ENCODE results near the gene TTC7B.

The TTC7B gene

GRCh38 chr14:90509403-90509802 lies 306.8 kb downstream of the TTC7B start:
- no peak overlapping the region for H2AFZ ChIP-seq (ENCODE audit: low read depth, low read length)
- H3K4me1 ChIP-seq (ENCODE audit: insufficient read depth, low read length) = peaks cover 28% of the 10 kb centered on the region
- H3K4me3 ChIP-seq (ENCODE audit: low read length) = no peak overlapping the region
- no peaks in the 10 kb centered on the region for H3K9me3 ChIP-seq (ENCODE audit: low read length)
- H3K27me3 ChIP-seq (ENCODE audit: insufficient read depth, low read length) = no peaks in the 10 kb centered on the region
- H3K36me3 ChIP-seq (ENCODE audit: insufficient read depth, low read length) = no peaks in the 10 kb centered on the region

- no peak overlapping the region for H3K4me3 ChIP-seq (ENCODE audit: low read length)
- peaks cover 25% of the 10 kb centered on the region for H3K4me1 ChIP-seq (ENCODE audit: insufficient read depth, low read length)
- no peak overlapping the region for H2AFZ ChIP-seq (ENCODE audit: low read depth, low read length)
- no peaks in the 10 kb centered on the region for H3K9me3 ChIP-seq (ENCODE audit: low read length)
- H3K27me3 ChIP-seq (ENCODE audit: insufficient read depth, low read length) = no peaks in the 10 kb centered on the region
- H3K36me3 ChIP-seq (ENCODE audit: insufficient read depth, low read length) = no peaks in the 10 kb centered on the region
These were observed 307.5 kb downstream of the TTC7B start for GRCh38 chr14:90508536-90509254.

- Histone ChIP-seq H3K36me3 (ENCODE audit: insufficient read depth, low read length) (no peaks in the 10 kb centered on the region), H2AFZ (ENCODE audit: low read depth, low read length) (no peak overlapping the region), H3K27me3 (ENCODE audit: insufficient read depth, low read length) (no peaks in the 10 kb centered on the region), H3K4me3 (ENCODE audit: low read length) (no peak overlapping the region), H3K4me1 (ENCODE audit: insufficient read depth, low read length) (peaks cover 18% of the 10 kb centered on the region), H3K9me3 (ENCODE audit: low read length) (no peaks in the 10 kb centered on the region)
These were observed 308.2 kb downstream of the TTC7B start for GRCh38 chr14:90508036-90508435.

DNA sequence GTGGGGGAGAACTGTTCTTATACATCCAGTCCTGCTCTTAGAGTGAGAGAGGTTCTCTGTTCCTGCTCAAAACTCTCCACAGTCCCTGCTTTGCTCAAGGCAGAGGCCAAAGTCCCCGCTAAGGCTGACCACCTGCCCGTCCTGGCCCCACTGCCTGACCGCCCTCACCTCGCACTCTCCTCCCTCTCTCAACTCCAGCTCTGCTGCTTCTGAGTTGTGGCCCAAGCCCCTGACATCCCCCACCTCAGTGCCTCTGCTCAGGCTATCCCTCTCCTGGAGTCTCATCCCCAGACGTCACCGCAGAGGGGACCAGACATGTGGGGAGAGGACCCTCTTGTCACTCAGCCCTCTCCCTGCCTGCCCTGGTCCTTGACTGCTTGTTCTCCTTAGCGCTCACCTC lies 308.8 kb downstream of the TTC7B start:
- no peaks in the 10 kb centered on the region for H3K27me3 ChIP-seq (ENCODE audit: insufficient read depth, low read length)
- H3K36me3 ChIP-seq (ENCODE audit: insufficient read depth, low read length) = no peaks in the 10 kb centered on the region

GRCh38 chr14:90506748-90507147 lies 309.5 kb downstream of the TTC7B start:
- Histone ChIP-seq H3K4me3 (ENCODE audit: low read length) (no peak overlapping the region), H2AFZ (ENCODE audit: low read depth, low read length) (no peak overlapping the region), H3K27me3 (ENCODE audit: insufficient read depth, low read length) (no peaks in the 10 kb centered on the region), H3K4me1 (ENCODE audit: insufficient read depth, low read length) (peaks cover 6% of the 10 kb centered on the region), H3K9me3 (ENCODE audit: low read length) (no peaks in the 10 kb centered on the region), H3K36me3 (ENCODE audit: insufficient read depth, low read length) (no peaks in the 10 kb centered on the region)

More for the DNA sequence above, 308.8 kb downstream of the TTC7B start:
- Histone ChIP-seq H3K4me1 (ENCODE audit: insufficient read depth, low read length) (peaks cover 12% of the 10 kb centered on the region), H2AFZ (ENCODE audit: low read depth, low read length) (no peak overlapping the region), H3K4me3 (ENCODE audit: low read length) (no peak overlapping the region), H3K9me3 (ENCODE audit: low read length) (no peaks in the 10 kb centered on the region)

DNA sequence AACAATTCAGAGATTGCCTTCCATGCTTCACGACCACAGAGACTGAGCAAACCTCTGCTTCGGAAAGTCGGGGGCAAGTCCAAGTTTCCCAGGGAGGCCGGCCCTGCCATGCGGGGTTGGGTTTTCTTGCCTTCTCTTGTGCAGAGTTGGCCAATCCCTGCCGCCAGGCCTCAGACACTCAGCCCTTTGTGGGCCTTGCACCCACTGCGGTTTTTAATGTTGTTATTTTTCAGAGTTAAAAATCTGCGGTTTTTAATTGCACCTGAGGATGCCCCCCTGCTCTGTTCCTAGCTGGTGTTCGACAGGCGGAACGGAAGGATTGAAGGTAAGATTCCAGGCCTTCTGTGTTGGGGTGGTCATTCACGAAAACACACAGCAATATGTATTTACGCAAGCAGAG lies 310.7 kb downstream of the TTC7B start:
- no peak overlapping the region for H2AFZ ChIP-seq (ENCODE audit: low read depth, low read length)
- no peaks in the 10 kb centered on the region for H3K36me3 ChIP-seq (ENCODE audit: insufficient read depth, low read length)
- no peak overlapping the region for H3K4me3 ChIP-seq (ENCODE audit: low read length)
- no peaks in the 10 kb centered on the region for H3K4me1 ChIP-seq (ENCODE audit: insufficient read depth, low read length)
- H3K9me3 ChIP-seq (ENCODE audit: low read length) = no peaks in the 10 kb centered on the region
- H3K27me3 ChIP-seq (ENCODE audit: insufficient read depth, low read length) = no peaks in the 10 kb centered on the region

DNA sequence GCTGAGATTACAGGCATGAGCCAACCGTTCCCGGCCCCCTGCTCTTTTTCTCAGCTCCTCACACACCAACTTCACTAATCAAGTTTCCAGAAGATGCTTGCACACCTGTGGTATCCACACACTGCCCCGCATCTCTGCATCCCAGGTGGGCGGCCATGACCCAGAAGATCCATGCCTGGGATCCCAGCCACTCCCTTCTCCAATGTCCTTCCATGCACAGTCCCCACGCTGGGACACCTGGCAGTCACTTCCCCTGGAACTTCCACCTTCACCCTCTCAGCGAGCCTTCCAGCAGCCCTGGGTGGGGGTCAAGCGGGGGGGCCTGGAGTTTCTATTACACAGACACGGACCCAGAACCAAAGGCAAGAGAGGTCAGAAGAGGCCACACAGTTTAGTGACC lies 311.6 kb downstream of the TTC7B start:
- no peaks in the 10 kb centered on the region for H3K36me3 ChIP-seq (ENCODE audit: insufficient read depth, low read length)
- no peak overlapping the region for H3K4me3 ChIP-seq (ENCODE audit: low read length)
- H2AFZ ChIP-seq (ENCODE audit: low read depth, low read length) = no peak overlapping the region
- H3K27me3 ChIP-seq (ENCODE audit: insufficient read depth, low read length) = no peaks in the 10 kb centered on the region
- H3K4me1 ChIP-seq (ENCODE audit: insufficient read depth, low read length) = no peaks in the 10 kb centered on the region
- H3K9me3 ChIP-seq (ENCODE audit: low read length) = no peaks in the 10 kb centered on the region

DNA sequence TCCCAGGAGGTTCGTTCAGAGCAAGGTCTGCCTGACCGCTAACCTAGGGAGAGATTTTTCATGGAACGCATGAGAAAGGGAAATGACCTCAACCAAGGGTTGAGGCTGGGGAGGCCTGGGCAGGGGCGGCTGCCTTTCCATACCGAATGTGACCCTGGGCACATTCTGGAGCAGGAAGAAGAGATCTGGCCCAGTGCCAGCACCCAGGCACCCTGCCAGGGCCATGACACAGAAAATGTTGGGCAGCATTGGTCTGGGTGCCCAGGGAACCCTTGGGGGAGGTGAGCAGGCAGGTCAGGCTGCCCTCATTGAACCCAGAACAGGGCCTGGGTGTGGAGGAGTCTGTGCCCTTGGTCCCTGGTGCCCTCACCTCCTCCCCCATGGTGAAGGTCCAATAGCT lies 312.6 kb downstream of the TTC7B start:
- Histone ChIP-seq H3K27me3 (ENCODE audit: insufficient read depth, low read length) (no peaks in the 10 kb centered on the region), H3K4me3 (ENCODE audit: low read length) (no peak overlapping the region), H3K4me1 (ENCODE audit: insufficient read depth, low read length) (no peaks in the 10 kb centered on the region), H2AFZ (ENCODE audit: low read depth, low read length) (no peak overlapping the region), H3K36me3 (ENCODE audit: insufficient read depth, low read length) (no peaks in the 10 kb centered on the region), H3K9me3 (ENCODE audit: low read length) (no peaks in the 10 kb centered on the region)

- Histone ChIP-seq H2AFZ (ENCODE audit: low read depth, low read length) (no peak overlapping the region), H3K4me1 (ENCODE audit: insufficient read depth, low read length) (no peaks in the 10 kb centered on the region), H3K4me3 (ENCODE audit: low read length) (no peak overlapping the region), H3K27me3 (ENCODE audit: insufficient read depth, low read length) (no peaks in the 10 kb centered on the region), H3K36me3 (ENCODE audit: insufficient read depth, low read length) (no peaks in the 10 kb centered on the region), H3K9me3 (ENCODE audit: low read length) (no peaks in the 10 kb centered on the region)
These were observed 313.5 kb downstream of the TTC7B start for GRCh38 chr14:90502760-90503159.

- no peak overlapping the region for H2AFZ ChIP-seq (ENCODE audit: low read depth, low read length)
- H3K9me3 ChIP-seq (ENCODE audit: low read length) = no peaks in the 10 kb centered on the region
- no peaks in the 10 kb centered on the region for H3K36me3 ChIP-seq (ENCODE audit: insufficient read depth, low read length)
- no peaks in the 10 kb centered on the region for H3K4me1 ChIP-seq (ENCODE audit: insufficient read depth, low read length)
- no peak overlapping the region for H3K4me3 ChIP-seq (ENCODE audit: low read length)
- no peaks in the 10 kb centered on the region for H3K27me3 ChIP-seq (ENCODE audit: insufficient read depth, low read length)
These were observed 315.4 kb downstream of the TTC7B start for GRCh38 chr14:90500665-90501370.

DNA sequence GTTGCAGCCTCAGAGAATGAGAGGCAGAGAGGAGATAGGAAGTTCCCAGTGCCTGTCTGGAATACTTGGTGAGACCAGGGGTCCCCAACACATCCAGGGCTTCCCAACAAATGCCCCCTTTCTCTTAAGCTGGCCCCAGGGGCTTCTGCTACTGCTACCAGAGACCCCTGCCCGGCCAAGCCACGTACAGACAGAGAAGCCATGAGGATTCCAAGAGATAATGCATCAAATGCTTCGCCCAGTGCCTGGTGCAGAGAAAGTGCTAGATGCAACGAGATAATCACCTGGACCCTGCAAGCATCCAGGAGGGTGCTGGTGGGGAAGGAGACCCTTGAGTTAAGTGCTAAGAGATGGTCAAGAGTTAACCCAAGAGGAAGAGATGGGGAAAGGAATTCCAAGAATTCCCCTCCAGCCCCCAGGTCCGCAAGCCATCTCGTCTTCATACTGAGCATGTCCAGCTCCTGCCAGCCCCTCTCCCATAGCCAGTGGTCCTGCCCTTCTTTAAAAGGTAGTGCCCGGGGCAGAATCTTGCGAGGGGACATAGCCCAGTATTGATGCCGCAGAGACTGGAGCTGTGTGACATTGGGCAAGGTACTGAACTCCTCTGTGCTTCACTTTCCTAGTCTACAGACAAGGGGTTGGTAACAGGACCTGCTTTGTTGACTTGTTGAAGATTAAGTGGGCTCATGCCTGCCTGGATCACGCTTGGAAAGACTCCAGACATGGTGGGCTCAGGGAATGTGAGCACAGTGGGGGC lies 316.1 kb downstream of the TTC7B start:
- H3K27me3 ChIP-seq (ENCODE audit: insufficient read depth, low read length) = no peaks in the 10 kb centered on the region
- no peaks in the 10 kb centered on the region for H3K4me1 ChIP-seq (ENCODE audit: insufficient read depth, low read length)
- H2AFZ ChIP-seq (ENCODE audit: low read depth, low read length) = no peak overlapping the region
- H3K9me3 ChIP-seq (ENCODE audit: low read length) = no peaks in the 10 kb centered on the region
- no peaks in the 10 kb centered on the region for H3K36me3 ChIP-seq (ENCODE audit: insufficient read depth, low read length)
- no peak overlapping the region for H3K4me3 ChIP-seq (ENCODE audit: low read length)

GRCh38 chr14:90499121-90499520 lies 317.1 kb downstream of the TTC7B start:
- H2AFZ ChIP-seq (ENCODE audit: low read depth, low read length) = no peak overlapping the region
- H3K27me3 ChIP-seq (ENCODE audit: insufficient read depth, low read length) = no peaks in the 10 kb centered on the region
- H3K4me1 ChIP-seq (ENCODE audit: insufficient read depth, low read length) = no peaks in the 10 kb centered on the region

DNA sequence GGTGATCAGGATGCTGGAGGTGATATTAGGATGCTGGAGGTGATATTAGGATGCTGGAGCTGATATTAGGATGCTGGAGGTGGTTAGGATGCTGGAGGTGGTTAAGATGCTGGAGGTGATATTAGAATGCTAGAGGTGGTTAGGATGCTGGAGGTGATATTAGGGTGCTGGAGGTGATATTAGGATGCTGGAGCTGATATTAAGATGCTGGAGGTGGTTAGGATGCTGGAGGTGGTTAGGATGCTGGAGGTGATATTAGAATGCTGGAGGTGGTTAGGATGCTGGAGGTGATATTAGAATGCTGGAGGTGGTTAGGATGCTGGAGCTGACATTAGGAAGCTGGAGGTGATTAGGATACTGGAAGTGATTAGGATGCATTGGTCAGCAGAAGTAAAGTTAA lies 318.0 kb downstream of the TTC7B start:
- no peak overlapping the region for H3K4me3 ChIP-seq (ENCODE audit: low read length)
- H3K4me1 ChIP-seq (ENCODE audit: insufficient read depth, low read length) = no peaks in the 10 kb centered on the region
- no peaks in the 10 kb centered on the region for H3K36me3 ChIP-seq (ENCODE audit: insufficient read depth, low read length)
- no peaks in the 10 kb centered on the region for H3K27me3 ChIP-seq (ENCODE audit: insufficient read depth, low read length)
- no peaks in the 10 kb centered on the region for H3K9me3 ChIP-seq (ENCODE audit: low read length)
- H2AFZ ChIP-seq (ENCODE audit: low read depth, low read length) = no peak overlapping the region

More at GRCh38 chr14:90499121-90499520, 317.1 kb downstream of the TTC7B start:
- no peak overlapping the region for H3K4me3 ChIP-seq (ENCODE audit: low read length)
- H3K36me3 ChIP-seq (ENCODE audit: insufficient read depth, low read length) = no peaks in the 10 kb centered on the region
- no peaks in the 10 kb centered on the region for H3K9me3 ChIP-seq (ENCODE audit: low read length)
